IMR-90 (cell line): ENCODE results near the gene ZFP92. TPM values are rescaled to one million over a fixed set of nuclear protein-coding genes. Genes with fewer than 3 reads are reported as not detected.

Experiments
- ATAC-seq: fragments of 200-7000 bp; cut with Tn5 transposase; 2 replicates; pipeline ENCODE4 v1.9.1; 2020; ENCODE audit warnings: low read depth, mild to moderate bottlenecking, moderate library complexity
- BruUV-seq: library from RNA; stranded (reverse); fragments of 400-500 nt; replicated peaks from 2 replicates; lab custom pipeline; 2021; lab: Mats Ljungman, UMichigan
- CTCF ChIA-PET: fragments of 300-600 bp; formaldehyde crosslinking; extraction: SDS; loops from one replicate; lab custom pipeline; 2021; ENCODE audit warnings: antibody characterized with exemption; lab: Yijun Ruan, JAX
- POLR2A ChIA-PET: fragments of 300-600 bp; sonication (Branson Sonifier 250); formaldehyde crosslinking; loops from one replicate; lab custom pipeline; 2022; ENCODE audit warnings: antibody characterized with exemption; ENCODE audit not compliant: unreplicated experiment; lab: Charles Lee
- DNase-seq: peaks from one replicate; pipeline ENCODE4 v3.0.0; 2013
- H2AFZ ChIP-seq: replicated peaks from 2 replicates; pipeline ENCODE3; 2013; ENCODE audit warnings: low read length, mild to moderate bottlenecking; ENCODE audit not compliant: poor library complexity
- H2AK5ac ChIP-seq: 2 replicates; pipeline ENCODE4 v1.6.1; 2013; ENCODE audit warnings: low read depth, low read length, inconsistent platforms
- H2AK9ac ChIP-seq: replicated peaks from 2 replicates; pipeline ENCODE3; 2013; ENCODE audit warnings: mild to moderate bottlenecking, low read depth, low read length, moderate library complexity; ENCODE audit not compliant: poor library complexity
- H2BK120ac ChIP-seq: 2 replicates; pipeline ENCODE4 v1.6.1; 2013; ENCODE audit warnings: low read depth, low read length, inconsistent platforms
- H2BK15ac ChIP-seq: 3 replicates; pipeline ENCODE4 v1.6.1; 2013; ENCODE audit warnings: low read depth, low read length, inconsistent platforms
- H2BK20ac ChIP-seq: 2 replicates; pipeline ENCODE4 v1.6.1; 2013; ENCODE audit warnings: low read depth, mild to moderate bottlenecking, inconsistent platforms, low read length, moderate library complexity
- H2BK5ac ChIP-seq: 2 replicates; pipeline ENCODE4 v1.6.1; 2013; ENCODE audit warnings: mild to moderate bottlenecking, low read depth, low read length, inconsistent platforms; ENCODE audit not compliant: poor library complexity, severe bottlenecking
- H3K14ac ChIP-seq: replicated peaks from 2 replicates; pipeline ENCODE4 v1.6.1; 2013; ENCODE audit warnings: low read depth, low read length, inconsistent platforms
- H3K18ac ChIP-seq: 2 replicates; pipeline ENCODE4 v1.6.1; 2013; ENCODE audit warnings: low read depth, low read length, control low read depth
- H3K23ac ChIP-seq: 2 replicates; pipeline ENCODE4 v1.6.1; 2013; ENCODE audit warnings: low read depth, low read length, inconsistent platforms
- H3K27ac ChIP-seq: 2 replicates; pipeline ENCODE4 v1.5.1; 2013; ENCODE audit warnings: mild to moderate bottlenecking, control low read depth, low read length; ENCODE audit not compliant: insufficient read depth
- H3K27me3 ChIP-seq: 2 replicates; pipeline ENCODE4 v1.6.1; 2013; ENCODE audit warnings: low read length; ENCODE audit not compliant: control insufficient read depth, insufficient read depth
- H3K36me3 ChIP-seq: 2 replicates; pipeline ENCODE4 v1.6.1; 2013; ENCODE audit warnings: low read length, mixed read lengths; ENCODE audit not compliant: control insufficient read depth, insufficient read depth
- H3K4ac ChIP-seq: 2 replicates; pipeline ENCODE4 v1.6.1; 2013; ENCODE audit warnings: low read depth, low read length, inconsistent platforms
- H3K4me1 ChIP-seq: 2 replicates; pipeline ENCODE4 v1.6.1; 2013; ENCODE audit warnings: low read length, mixed read lengths; ENCODE audit not compliant: control insufficient read depth, insufficient read depth
- H3K4me2 ChIP-seq: 2 replicates; pipeline ENCODE4 v1.6.1; 2013; ENCODE audit warnings: low read depth, mild to moderate bottlenecking, control low read depth, low read length, moderate library complexity
- H3K4me3 ChIP-seq: 2 replicates; pipeline ENCODE4 v1.5.1; 2013; ENCODE audit warnings: low read depth, mild to moderate bottlenecking, control low read depth, low read length, moderate library complexity; ENCODE audit not compliant: insufficient read depth
- H3K56ac ChIP-seq: 2 replicates; pipeline ENCODE4 v1.6.1; 2013; ENCODE audit warnings: low read length, inconsistent platforms; ENCODE audit not compliant: insufficient read depth; ENCODE audit errors: extremely low read depth
- H3K79me1 ChIP-seq, 2 experiments: 2 replicates each; pipeline ENCODE4 v1.6.1; 2013; ENCODE audit warnings: low read length in 2 of 2, inconsistent platforms in 1 of 2, low read depth in 1 of 2
- H3K9ac ChIP-seq: 2 replicates; pipeline ENCODE4 v1.6.1; 2013; ENCODE audit warnings: low read depth, low read length, control low read depth
- H3K9me1 ChIP-seq: 2 replicates; pipeline ENCODE4 v1.6.1; 2013; ENCODE audit warnings: low read length, inconsistent platforms; ENCODE audit not compliant: insufficient read depth
- H3K9me3 ChIP-seq: 2 replicates; pipeline ENCODE4 v1.6.1; 2013; ENCODE audit warnings: low read length; ENCODE audit not compliant: control insufficient read depth, insufficient read depth
- H4K20me1 ChIP-seq: 2 replicates; pipeline ENCODE4 v1.6.1; 2013; ENCODE audit warnings: low read length, inconsistent platforms; ENCODE audit not compliant: insufficient read depth
- H4K5ac ChIP-seq: 2 replicates; pipeline ENCODE4 v1.6.1; 2013; ENCODE audit warnings: mild to moderate bottlenecking, low read depth, low read length, control low read depth
- H4K8ac ChIP-seq, 2 experiments: 2 replicates each; pipeline ENCODE4 v1.6.1; 2013; ENCODE audit warnings: low read depth in 2 of 2, low read length in 2 of 2, control low read depth in 1 of 2, inconsistent platforms in 1 of 2
- H4K91ac ChIP-seq: 2 replicates; pipeline ENCODE4 v1.6.1; 2013; ENCODE audit warnings: low read depth, low read length, inconsistent platforms; ENCODE audit not compliant: insufficient read depth
- CEBPB ChIP-seq: IDR thresholded peaks from 2 replicates; pipeline ENCODE4 v1.6.1; 2012; ENCODE audit warnings: low read depth, low read length, improper control_type of control experiment
- CHD1 ChIP-seq: IDR thresholded peaks from 2 replicates; pipeline ENCODE4 v1.6.1; 2012; ENCODE audit warnings: low read depth, low read length, improper control_type of control experiment
- FOS ChIP-seq: fragments of 150-350 bp; IDR thresholded peaks from 2 replicates; pipeline ENCODE4 v1.6.1; 2016; ENCODE audit warnings: low read depth, low read length
- MAFK ChIP-seq: IDR thresholded peaks from 2 replicates; pipeline ENCODE4 v1.6.1; 2012; ENCODE audit warnings: low read depth, low read length, improper control_type of control experiment
- NFE2L2 ChIP-seq: fragments of 150-350 bp; IDR thresholded peaks from 2 replicates; pipeline ENCODE4 v1.6.1; 2016; ENCODE audit warnings: low read depth, mild to moderate bottlenecking, low read length
- RAD21 ChIP-seq: IDR thresholded peaks from 2 replicates; pipeline ENCODE4 v1.6.1; 2012; ENCODE audit warnings: low read length, improper control_type of control experiment
- RFX5 ChIP-seq: IDR thresholded peaks from 2 replicates; pipeline ENCODE4 v1.8.0; 2012; ENCODE audit warnings: low read depth, mild to moderate bottlenecking, low read length, moderate library complexity
- WGBS, 2 experiments: methylation state at CpG; one replicate each; pipeline versions ENCODE4 v1.1.5 to v1.1.7; 2013; ENCODE audit warnings: missing lambda C conversion rate in 2 of 2; ENCODE audit not compliant: insufficient read length in 1 of 2; ENCODE audit errors: extremely low coverage in 2 of 2; 5-methylcytosine and 5-hydroxymethylcytosine counted together
- dilution Hi-C: fragments of 300-500 bp; cut with HindIII; formaldehyde crosslinking; loops from one replicate; pipeline ENCODE4 v1.14.3; 2018; ENCODE audit warnings: low sequenced_read_pairs; ENCODE audit not compliant: unreplicated experiment
- in situ Hi-C: fragments of 300-500 bp; cut with MboI; formaldehyde crosslinking; loops from 3 replicates; pipeline ENCODE4 v1.14.3; 2019; ENCODE audit warnings: low sequenced_read_pairs, inconsistent platforms, mixed read lengths
- intact Hi-C: fragments of 100-400 bp; cut with micrococcal nuclease; formaldehyde crosslinking; loops from 2 replicates; pipeline ENCODE4 v1.10.0; 2022
- polyA plus RNA-seq, 3 experiments: library from polyadenylated mRNA; depleted of rRNA; stranded (reverse); fragments of >200 nt; gene quantifications; 2 replicates each; pipeline ENCODE4 v1.2.3, GENCODE V29; 2012; ENCODE audit warnings: low replicate concordance in 1 of 3
- total RNA-seq: library from RNA; depleted of rRNA; stranded (reverse); fragments of >200 nt; gene quantifications from 2 replicates; pipeline ENCODE4 v1.2.3, GENCODE V29; 2012
- TF ChIP-seq, protein P1 (sequence below): fragments of 150-350 bp; IDR thresholded peaks from 2 replicates; pipeline ENCODE4 v1.6.1; 2016; ENCODE audit warnings: low read depth, mild to moderate bottlenecking, low read length, moderate library complexity, borderline replicate concordance
- TF ChIP-seq, protein P2 (sequence below): fragments of 150-350 bp; IDR thresholded peaks from 2 replicates; pipeline ENCODE4 v1.6.1; 2017; ENCODE audit warnings: mild to moderate bottlenecking, antibody characterized with exemption, low read length, low read depth

Gene ZFP92
- total and polyA plus RNA-seq, 2 of the 4 experiments (the other 2 are of a cell fraction) = under 0.01 to 0.03 TPM

DNA sequence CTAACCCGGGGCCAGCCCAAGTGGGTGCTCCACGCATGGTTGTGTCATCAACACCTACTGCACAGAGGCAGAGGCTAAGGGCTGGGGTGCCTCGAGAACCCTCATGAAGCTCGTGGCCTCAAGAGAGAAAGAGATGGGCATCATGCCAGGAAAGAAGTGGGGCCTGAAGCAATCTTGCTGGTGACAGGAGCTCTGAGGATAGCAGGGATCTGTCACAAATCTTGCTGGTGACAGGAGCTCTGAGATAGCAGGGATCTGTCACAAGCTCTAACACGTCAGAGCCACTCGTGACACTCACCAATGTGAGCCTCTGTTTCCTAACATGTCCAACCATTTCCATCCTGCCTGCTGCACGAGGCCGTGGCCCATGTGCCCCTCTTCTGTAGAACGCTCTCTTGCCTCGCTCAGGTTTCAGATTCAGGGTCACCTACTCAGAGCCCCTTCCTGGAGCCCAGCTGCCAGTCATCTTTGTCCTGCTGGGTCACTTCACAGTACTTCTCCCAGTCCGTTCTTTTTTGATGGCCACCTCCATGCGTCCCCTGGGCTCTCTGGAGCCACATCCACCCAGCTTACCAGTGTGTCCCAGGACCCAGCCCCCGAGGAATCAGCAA is 31.2 kb upstream of the ZFP92 start:
- H4K8ac ChIP-seq = no peak overlapping the region
- no peaks in the 10 kb centered on the region; the same call in 1 of the 2 replicates for H3K9me3 ChIP-seq
- intact Hi-C loops = no loop called here
- no peak overlapping the region for H2AFZ ChIP-seq
- no peak overlapping the region for H3K27ac ChIP-seq
- H3K23ac ChIP-seq = no peak overlapping the region
- no TSS peak for BruUV-seq
- H2BK120ac ChIP-seq = no peak overlapping the region
- H3K4me3 ChIP-seq = no peak overlapping the region
- H3K36me3 ChIP-seq = no peaks in the 10 kb centered on the region
- H3K4me1 ChIP-seq = peaks cover 2% of the 10 kb centered on the region; the same call in 1 of the 2 replicates
- no peak overlapping the region for H4K5ac ChIP-seq
- no peak overlapping the region for H3K4me2 ChIP-seq
- POLR2A ChIA-PET = no interaction called here
- in situ Hi-C loops = no loop called here
- no peak overlapping the region for H2BK5ac ChIP-seq
- no peaks in the 10 kb centered on the region for H3K79me1 ChIP-seq
- no peak for TF ChIP-seq CEBPB
- TF ChIP-seq, protein P1, sequence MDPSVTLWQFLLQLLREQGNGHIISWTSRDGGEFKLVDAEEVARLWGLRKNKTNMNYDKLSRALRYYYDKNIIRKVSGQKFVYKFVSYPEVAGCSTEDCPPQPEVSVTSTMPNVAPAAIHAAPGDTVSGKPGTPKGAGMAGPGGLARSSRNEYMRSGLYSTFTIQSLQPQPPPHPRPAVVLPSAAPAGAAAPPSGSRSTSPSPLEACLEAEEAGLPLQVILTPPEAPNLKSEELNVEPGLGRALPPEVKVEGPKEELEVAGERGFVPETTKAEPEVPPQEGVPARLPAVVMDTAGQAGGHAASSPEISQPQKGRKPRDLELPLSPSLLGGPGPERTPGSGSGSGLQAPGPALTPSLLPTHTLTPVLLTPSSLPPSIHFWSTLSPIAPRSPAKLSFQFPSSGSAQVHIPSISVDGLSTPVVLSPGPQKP = no peak
- TF ChIP-seq RAD21 = no peak
- no peak for TF ChIP-seq FOS
- no peak for TF ChIP-seq RFX5
- TF ChIP-seq NFE2L2 = no peak
- TF ChIP-seq, protein P2, sequence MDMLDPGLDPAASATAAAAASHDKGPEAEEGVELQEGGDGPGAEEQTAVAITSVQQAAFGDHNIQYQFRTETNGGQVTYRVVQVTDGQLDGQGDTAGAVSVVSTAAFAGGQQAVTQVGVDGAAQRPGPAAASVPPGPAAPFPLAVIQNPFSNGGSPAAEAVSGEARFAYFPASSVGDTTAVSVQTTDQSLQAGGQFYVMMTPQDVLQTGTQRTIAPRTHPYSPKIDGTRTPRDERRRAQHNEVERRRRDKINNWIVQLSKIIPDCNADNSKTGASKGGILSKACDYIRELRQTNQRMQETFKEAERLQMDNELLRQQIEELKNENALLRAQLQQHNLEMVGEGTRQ = no peak
- no peak for TF ChIP-seq MAFK
- TF ChIP-seq CHD1 = no peak
- DNase-seq = no peak
- no peak overlapping the region for H2BK15ac ChIP-seq
- H3K14ac ChIP-seq = no peak overlapping the region
- H4K91ac ChIP-seq = no peak overlapping the region
- no peak overlapping the region for H3K56ac ChIP-seq
- H2AK9ac ChIP-seq = no peak overlapping the region
- dilution Hi-C loops = no loop called here
- WGBS, 2 experiments = 48% methylated on average over 6 of the region's 13 CpGs; no CpG with 5 or more reads in 1 of the 2 experiments
- H4K20me1 ChIP-seq = no peaks in the 10 kb centered on the region
- CTCF ChIA-PET = no interaction called here
- H3K27me3 ChIP-seq = peaks cover 2% of the 10 kb centered on the region
- H2BK20ac ChIP-seq = no peak overlapping the region
- no peaks in the 10 kb centered on the region for H3K9me1 ChIP-seq
- no peak overlapping the region for H3K18ac ChIP-seq
- no peak overlapping the region for H2AK5ac ChIP-seq
- ATAC-seq = no peak
- H3K4ac ChIP-seq = no peak overlapping the region
- no peak overlapping the region for H3K9ac ChIP-seq
